ENCODE measurements around the gene CXCL14.
"Not testable (repeated sequence)": the region's sequence is repeated elsewhere in the genome, so short reads cannot be mapped to it uniquely, and the experiment has no call there.

Gene CXCL14

GRCh38 chr5:135543001-135543484, 35.7 kb downstream of the CXCL14 start:
- no peak for DNase-seq (ENCODE audit: low spot score)

- no peak for DNase-seq (ENCODE audit: low spot score)
These were observed 36.8 kb downstream of the CXCL14 start for GRCh38 chr5:135541807-135542502.

- DNase-seq (ENCODE audit: low spot score), result no peak
These were observed 39.3 kb downstream of the CXCL14 start for GRCh38 chr5:135539430-135540005.

- no peak for DNase-seq (ENCODE audit: low spot score)
These were observed 40.5 kb downstream of the CXCL14 start for GRCh38 chr5:135538261-135538660.

- no peak for DNase-seq (ENCODE audit: low spot score)
These were observed 41.0 kb downstream of the CXCL14 start for GRCh38 chr5:135537745-135538144.

- DNase-seq (ENCODE audit: low spot score), result no peak
These were observed 41.5 kb downstream of the CXCL14 start for GRCh38 chr5:135537271-135537670.

- no peak for DNase-seq (ENCODE audit: low spot score)
These were observed 42.7 kb downstream of the CXCL14 start, which contains the start of gene NEUROG1 for GRCh38 chr5:135535820-135536801. NEUROG1 (minus strand) TSS chr5:135535964; CDS start chr5:135535690, 274 bp downstream.

- no peak for DNase-seq (ENCODE audit: low spot score)
These were observed 43.4 kb downstream of the CXCL14 start for GRCh38 chr5:135535420-135535819.

- DNase-seq (ENCODE audit: low spot score), result no peak
These were observed 44.0 kb downstream of the CXCL14 start for GRCh38 chr5:135534609-135535419.

GRCh38 chr5:135533794-135534193, 45.0 kb downstream of the CXCL14 start:
- no peak for DNase-seq (ENCODE audit: low spot score)

GRCh38 chr5:135533334-135533733, 45.5 kb downstream of the CXCL14 start:
- DNase-seq (ENCODE audit: low spot score), result no peak

- DNase-seq (ENCODE audit: low spot score), result not testable (repeated sequence)
These were observed 49.2 kb downstream of the CXCL14 start for GRCh38 chr5:135529576-135529975.

GRCh38 chr5:135526924-135527323, 51.9 kb downstream of the CXCL14 start:
- DNase-seq (ENCODE audit: low spot score), result no peak

GRCh38 chr5:135521964-135522363, 56.8 kb downstream of the CXCL14 start:
- no peak for DNase-seq (ENCODE audit: low spot score)
